Activated CD4-positive, alpha-beta memory T cell treated with anti-CD3 and anti-CD28 coated beads, Interleukin-2, amount 10 ng/mL, durations not matched to agents 7 days and 5 days (primary cell): ENCODE results near the gene VGLL4. TPM values are rescaled to one million over a fixed set of nuclear protein-coding genes. Genes with fewer than 3 reads are reported as not detected.

Experiments used
- CTCF ChIA-PET: fragments of 350-600 bp; sonication (Branson Sonifier 250); formaldehyde crosslinking; loops from one replicate; lab custom pipeline; 2021; ENCODE audit warnings: antibody characterized with exemption, inconsistent platforms; lab: Charles Lee
- POLR2A ChIA-PET: fragments of 350-600 bp; sonication (Branson Sonifier 250); formaldehyde crosslinking; loops from one replicate; lab custom pipeline; 2021; ENCODE audit warnings: antibody characterized with exemption; lab: Charles Lee
- DNase-seq: peaks from one replicate; pipeline ENCODE4 v3.0.0-alpha.2; 2020
- H3K27ac Mint-ChIP-seq: one replicate; pipeline ENCODE4 v1.8.0; 2021; ENCODE audit warnings: mild to moderate bottlenecking, mixed read lengths
- H3K27me3 Mint-ChIP-seq: one replicate; pipeline ENCODE4 v1.8.0; 2021; ENCODE audit warnings: mixed read lengths
- H3K36me3 Mint-ChIP-seq: one replicate; pipeline ENCODE4 v1.8.0; 2021; ENCODE audit warnings: low read depth, mixed read lengths
- H3K4me1 Mint-ChIP-seq: one replicate; pipeline ENCODE4 v1.8.0; 2021; ENCODE audit warnings: mixed read lengths
- H3K4me3 Mint-ChIP-seq: one replicate; pipeline ENCODE4 v1.8.0; 2021; ENCODE audit warnings: mild to moderate bottlenecking, mixed read lengths
- H3K9me3 Mint-ChIP-seq: one replicate; pipeline ENCODE4 v1.8.0; 2021; ENCODE audit warnings: mixed read lengths
- total RNA-seq, 2 experiments: library from RNA; stranded (reverse); gene quantifications; one replicate each; pipeline ENCODE4 v1.2.3, GENCODE V29; 2021

VGLL4 gene
- total RNA-seq, 2 experiments from 2014 or later: 47.8 to 49.2 TPM

DNA sequence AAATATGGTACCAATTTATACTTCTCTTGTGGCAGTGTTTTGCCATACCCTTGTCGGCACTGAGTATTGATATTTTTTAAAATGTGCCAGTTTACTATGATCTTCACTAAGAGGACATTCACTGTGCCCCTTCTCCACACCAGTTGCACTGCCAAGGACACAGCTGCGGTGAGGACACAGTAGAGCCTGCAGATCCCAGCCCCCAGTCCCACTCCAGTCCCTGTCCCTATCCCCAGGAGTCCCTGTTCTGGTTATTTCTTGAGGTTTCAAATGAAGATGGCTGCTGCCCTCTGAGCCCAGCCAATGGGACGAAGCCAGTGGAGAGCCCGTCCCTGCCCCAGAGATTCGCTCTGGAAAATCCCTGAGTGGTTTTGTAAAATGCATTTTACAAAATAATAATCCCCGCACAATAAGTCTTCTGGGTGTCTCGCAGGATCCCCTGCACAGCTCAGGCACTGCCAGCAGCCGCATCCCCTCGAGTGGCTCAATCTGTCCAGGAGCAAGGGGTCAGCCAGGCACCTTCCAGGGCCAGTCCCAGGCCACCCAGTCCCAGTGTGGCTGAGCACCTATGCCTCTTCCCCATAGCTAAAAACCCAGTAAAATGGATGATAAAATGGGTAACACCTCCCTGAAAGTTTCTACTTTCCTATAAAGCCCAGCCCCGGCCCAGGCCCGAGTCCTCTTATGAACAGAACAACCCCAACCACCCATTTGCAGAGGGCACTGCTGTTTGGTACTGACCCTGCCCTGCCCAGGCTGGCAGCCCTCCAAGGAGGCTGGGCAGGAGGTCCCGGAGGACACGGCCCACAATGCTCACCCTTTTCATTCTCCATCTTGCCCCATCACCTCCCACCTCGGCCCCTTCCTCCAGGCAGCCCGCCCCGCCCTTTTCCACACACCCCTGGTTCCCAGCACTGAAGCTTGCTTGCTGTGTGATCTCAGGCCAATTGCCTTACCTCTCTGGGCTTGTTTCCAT, 91.1 kb downstream of the VGLL4 start:
- Mint-ChIP-seq H3K27ac (no peak overlapping the region), H3K9me3 (no peaks in the 10 kb centered on the region), H3K27me3 (no peaks in the 10 kb centered on the region), H3K4me1 (no peaks in the 10 kb centered on the region), H3K4me3 (no peak overlapping the region), H3K36me3 (peaks cover 26% of the 10 kb centered on the region)
- CTCF ChIA-PET: no interaction called here
- POLR2A ChIA-PET: no interaction called here
- DNase-seq: no peak

DNA sequence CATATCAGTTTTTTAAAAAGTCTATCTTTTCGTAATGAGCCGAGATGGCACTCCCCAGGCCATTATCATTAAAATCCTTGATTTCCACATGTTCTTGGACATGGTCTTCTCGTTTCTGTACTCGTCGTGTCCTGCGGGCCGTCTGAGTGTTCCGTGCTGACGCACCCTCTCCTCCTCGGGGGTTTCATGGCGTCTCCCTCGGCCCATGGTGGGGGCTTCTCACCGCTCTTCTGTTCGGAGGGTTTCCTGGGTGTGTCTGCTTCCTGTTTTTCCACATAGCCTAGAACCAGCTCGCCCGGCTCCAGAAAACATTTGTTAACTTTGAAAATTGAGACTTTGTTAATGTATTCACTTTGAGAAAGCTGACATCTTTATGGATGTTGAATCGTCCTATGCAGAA, 92.7 kb downstream of the VGLL4 start:
- POLR2A ChIA-PET: interaction anchor here (0.6 kb wide), 1 partner anchor 176 kb away, joined by 3 read pairs; no protein-coding TSS in a partner anchor
- H3K27me3 Mint-ChIP-seq: no peaks in the 10 kb centered on the region
- H3K4me3 Mint-ChIP-seq: no peak overlapping the region
- CTCF ChIA-PET: no interaction called here
- H3K36me3 Mint-ChIP-seq: peaks cover 16% of the 10 kb centered on the region
- H3K4me1 Mint-ChIP-seq: no peaks in the 10 kb centered on the region
- no peaks in the 10 kb centered on the region for H3K9me3 Mint-ChIP-seq
- DNase-seq: no peak
- no peak overlapping the region for H3K27ac Mint-ChIP-seq

DNA sequence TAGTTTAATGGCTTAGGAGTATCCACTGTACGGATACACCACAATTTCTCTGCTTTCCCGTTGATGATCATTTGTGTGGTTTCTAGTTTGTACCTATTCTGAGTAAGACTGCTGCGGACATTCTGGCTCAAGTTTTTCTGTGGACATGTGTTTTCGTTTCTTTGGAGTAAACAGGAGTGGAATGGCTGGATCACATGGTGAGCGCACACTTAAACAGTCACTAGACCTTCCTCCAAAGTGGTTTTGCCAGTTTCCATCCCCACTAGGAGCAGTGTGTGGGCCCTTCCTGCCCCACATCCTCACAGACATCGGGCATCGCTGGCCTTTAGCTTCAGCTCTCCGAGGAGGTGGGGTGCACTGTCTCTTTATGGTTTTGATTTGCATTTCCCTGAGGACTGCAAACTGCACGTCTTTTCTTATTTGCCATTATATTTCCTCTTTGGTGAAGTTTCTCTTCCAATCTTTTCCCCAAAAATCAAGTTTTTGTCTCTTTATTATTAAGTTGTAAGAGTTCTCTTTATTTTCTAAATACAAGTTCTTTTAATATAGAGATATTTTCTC, 94.1 kb downstream of the VGLL4 start:
- no peak overlapping the region for H3K27ac Mint-ChIP-seq
- H3K27me3 Mint-ChIP-seq: no peaks in the 10 kb centered on the region
- no peaks in the 10 kb centered on the region for H3K9me3 Mint-ChIP-seq
- H3K36me3 Mint-ChIP-seq: peaks cover 10% of the 10 kb centered on the region
- DNase-seq: no peak
- no peak overlapping the region for H3K4me3 Mint-ChIP-seq
- no peaks in the 10 kb centered on the region for H3K4me1 Mint-ChIP-seq
- CTCF ChIA-PET: interaction anchor here (1.0 kb wide), 1 partner anchor 15 kb away, joined by 3 read pairs; no protein-coding TSS in a partner anchor
- POLR2A ChIA-PET: no interaction called here

DNA sequence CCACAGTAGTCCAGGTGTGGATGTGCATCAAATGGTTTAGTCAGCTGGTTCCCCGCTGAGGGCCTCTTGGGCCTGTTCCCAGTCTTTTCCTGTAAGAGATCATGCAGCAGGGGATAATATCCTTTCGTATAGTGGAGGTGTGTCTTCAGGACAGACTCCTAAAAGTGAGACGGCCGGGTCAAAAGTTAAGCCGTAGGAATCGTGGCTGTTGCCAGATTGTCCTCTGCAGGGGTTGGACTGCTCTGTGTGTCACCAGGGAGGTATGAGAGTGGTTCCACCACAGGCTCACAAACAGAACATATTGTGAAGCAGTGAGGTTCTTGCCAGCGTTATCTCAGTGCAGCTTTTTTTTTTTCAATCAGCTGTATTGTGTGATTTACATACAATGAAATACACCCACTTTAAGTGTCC, 95.0 kb downstream of the VGLL4 start:
- no peak overlapping the region for H3K4me3 Mint-ChIP-seq
- peaks cover 8% of the 10 kb centered on the region for H3K36me3 Mint-ChIP-seq
- ChIA-PET POLR2A (no interaction called here), CTCF (no interaction called here)
- no peaks in the 10 kb centered on the region for H3K27me3 Mint-ChIP-seq
- H3K27ac Mint-ChIP-seq: no peak overlapping the region
- no peaks in the 10 kb centered on the region for H3K9me3 Mint-ChIP-seq
- H3K4me1 Mint-ChIP-seq: no peaks in the 10 kb centered on the region
- DNase-seq: no peak

DNA sequence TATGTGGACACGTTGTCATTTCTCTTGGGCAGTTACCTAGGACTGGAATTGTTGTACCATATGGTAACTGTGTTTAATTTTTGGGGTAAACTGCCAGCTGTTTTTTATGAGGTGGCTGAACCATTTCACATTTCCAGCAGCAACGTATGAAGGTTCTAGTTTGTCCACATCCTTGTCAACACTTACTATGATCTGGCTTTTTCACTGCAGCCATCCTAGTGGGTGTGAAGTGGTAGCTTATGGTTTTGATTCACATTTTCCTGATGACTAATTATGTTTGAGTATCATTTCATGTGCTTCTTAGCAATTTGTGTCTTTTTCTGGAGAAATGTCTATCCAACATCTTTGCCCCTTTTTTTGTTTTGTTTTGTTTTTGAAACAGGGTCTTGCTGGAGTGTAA, 96.2 kb downstream of the VGLL4 start:
- Mint-ChIP-seq H3K9me3 (no peaks in the 10 kb centered on the region), H3K4me3 (no peak overlapping the region), H3K27ac (no peak overlapping the region), H3K27me3 (no peaks in the 10 kb centered on the region), H3K4me1 (no peaks in the 10 kb centered on the region), H3K36me3 (peaks cover 4% of the 10 kb centered on the region)
- POLR2A ChIA-PET: no interaction called here
- DNase-seq: no peak
- CTCF ChIA-PET: no interaction called here

DNA sequence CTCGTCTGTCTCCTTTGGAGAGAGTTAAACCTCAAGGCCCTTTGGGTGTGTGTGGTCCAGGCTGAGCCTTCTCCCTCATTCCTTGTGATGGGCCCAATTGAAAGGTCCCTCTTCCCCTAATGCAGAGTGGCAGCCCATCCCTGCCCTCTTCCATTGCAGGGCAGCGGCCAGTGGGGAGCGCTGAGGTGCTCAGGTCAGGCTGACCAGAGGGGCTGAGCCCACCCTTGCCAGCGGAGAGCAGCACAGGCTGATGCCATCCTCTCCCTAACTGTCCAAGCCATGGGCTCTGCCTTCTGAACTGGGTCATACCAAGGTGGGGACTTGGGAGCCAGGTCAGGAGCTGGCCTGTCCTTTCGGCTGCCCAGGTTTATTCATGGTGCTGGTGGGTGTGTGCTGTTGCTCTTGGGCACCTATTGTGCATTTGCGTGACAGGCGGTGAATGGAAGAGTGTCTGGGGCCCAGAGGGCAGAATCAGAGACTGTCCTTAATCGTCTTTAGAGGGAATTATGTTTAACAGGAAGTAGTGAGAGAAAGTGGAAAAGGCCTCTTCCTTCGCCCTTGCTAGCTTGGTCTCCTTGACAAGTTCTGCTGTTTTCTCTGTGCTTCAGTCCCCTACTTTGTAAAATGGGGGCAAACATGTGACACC, 96.9 kb downstream of the VGLL4 start:
- H3K9me3 Mint-ChIP-seq: no peaks in the 10 kb centered on the region
- POLR2A ChIA-PET: no interaction called here
- DNase-seq: no peak
- CTCF ChIA-PET: no interaction called here
- no peak overlapping the region for H3K27ac Mint-ChIP-seq
- no peaks in the 10 kb centered on the region for H3K4me1 Mint-ChIP-seq
- H3K4me3 Mint-ChIP-seq: no peak overlapping the region
- no peaks in the 10 kb centered on the region for H3K27me3 Mint-ChIP-seq
- H3K36me3 Mint-ChIP-seq: no peaks in the 10 kb centered on the region

DNA sequence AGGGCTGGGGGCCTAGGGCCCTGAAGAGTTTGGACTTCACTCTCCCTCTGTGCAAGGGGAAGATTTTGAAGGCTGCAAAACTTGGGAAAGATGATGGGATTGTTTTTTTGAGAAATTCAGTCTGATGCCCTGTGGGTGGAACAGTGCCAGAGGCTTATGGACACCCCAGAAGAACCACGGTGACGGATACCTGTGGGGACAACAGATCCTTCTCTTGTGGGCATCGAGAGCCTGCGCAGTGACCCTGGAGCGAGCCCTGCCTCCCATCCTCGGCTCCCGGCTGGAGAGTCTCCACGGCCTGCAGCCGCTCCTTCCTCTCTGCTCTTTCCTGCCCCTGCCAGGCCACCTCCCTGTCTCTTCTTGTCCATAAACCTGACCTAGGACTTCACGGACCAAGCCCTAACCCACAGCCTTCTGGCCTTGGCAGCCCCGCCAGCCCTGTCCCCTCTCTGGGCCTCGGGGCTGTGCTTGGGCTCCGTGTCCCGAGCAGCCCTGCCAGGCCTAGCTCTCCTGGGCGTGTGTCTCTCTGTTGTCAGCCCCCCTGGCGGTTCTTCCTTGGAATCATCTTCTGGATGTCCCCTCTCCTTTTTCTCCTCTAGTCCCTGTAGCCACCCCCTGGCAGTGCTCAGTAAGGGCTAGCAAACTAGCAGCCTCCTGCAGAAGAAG, 98.4 kb downstream of the VGLL4 start:
- H3K27me3 Mint-ChIP-seq: no peaks in the 10 kb centered on the region
- POLR2A ChIA-PET: no interaction called here
- CTCF ChIA-PET: no interaction called here
- no peaks in the 10 kb centered on the region for H3K4me1 Mint-ChIP-seq
- no peak overlapping the region for H3K27ac Mint-ChIP-seq
- no peaks in the 10 kb centered on the region for H3K9me3 Mint-ChIP-seq
- no peak for DNase-seq
- no peak overlapping the region for H3K4me3 Mint-ChIP-seq
- no peaks in the 10 kb centered on the region for H3K36me3 Mint-ChIP-seq

DNA sequence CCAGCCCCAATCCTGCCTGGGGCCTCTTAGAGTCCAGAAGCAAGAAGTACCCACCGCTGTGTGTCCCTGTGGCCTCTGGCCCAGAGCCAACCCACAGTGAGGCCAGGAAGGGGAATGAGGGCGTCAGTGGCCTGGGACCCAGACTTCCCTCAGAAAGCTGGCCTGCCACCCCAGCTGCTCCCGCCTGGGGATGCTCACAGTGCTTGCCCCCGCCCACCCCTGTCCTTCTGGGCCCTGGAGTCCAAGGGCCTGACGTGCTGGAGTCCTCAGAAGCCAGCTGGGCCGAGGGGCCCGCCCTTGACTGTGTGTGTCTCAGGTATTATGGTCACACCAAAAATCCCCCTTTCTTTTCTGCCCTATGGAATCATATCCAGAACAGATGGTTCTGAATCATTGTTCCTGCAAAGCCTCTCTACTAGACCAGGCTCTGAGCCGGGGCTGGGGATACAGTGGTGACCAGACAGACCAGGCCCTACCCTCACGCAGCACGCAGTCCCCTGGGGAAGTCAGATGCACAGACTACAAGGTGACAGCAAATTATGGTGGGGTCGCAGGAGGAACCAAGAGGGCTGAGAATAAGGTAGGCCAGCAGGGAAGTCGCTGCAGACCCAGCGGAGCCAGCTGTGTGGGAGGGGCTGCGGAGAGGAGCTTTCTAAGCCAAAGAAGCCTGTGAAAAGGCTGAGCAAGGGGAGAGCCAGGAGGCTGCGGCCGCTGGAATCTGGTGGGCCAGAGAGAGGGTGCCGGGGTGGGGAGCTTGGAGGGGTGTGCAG, 99.1 kb downstream of the VGLL4 start:
- ChIA-PET POLR2A (no interaction called here), CTCF (no interaction called here)
- Mint-ChIP-seq H3K4me1 (no peaks in the 10 kb centered on the region), H3K27ac (no peak overlapping the region), H3K27me3 (no peaks in the 10 kb centered on the region), H3K36me3 (no peaks in the 10 kb centered on the region), H3K4me3 (no peak overlapping the region), H3K9me3 (no peaks in the 10 kb centered on the region)
- DNase-seq: no peak

DNA sequence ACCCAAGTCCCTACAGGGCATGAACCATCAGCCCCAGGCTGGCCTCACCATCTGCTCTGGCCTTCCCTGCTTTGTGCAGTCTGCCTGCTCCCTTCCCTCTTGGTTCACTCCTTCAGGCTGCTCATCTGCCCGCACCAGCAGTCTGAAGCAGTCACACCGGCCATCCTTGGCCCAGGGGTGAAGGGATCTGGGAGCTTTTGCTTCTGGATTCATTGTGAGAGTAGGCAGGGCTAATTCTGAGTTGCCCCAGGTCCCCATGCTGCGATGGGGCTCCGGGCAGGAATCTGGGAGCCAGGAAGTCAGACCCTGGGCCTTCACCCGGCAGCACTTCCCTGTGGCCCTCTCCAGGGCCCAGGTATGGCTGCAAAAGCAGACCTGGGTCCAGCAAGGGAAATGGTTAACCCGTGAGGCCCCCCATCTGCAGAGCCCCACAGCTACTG, 99.7 kb downstream of the VGLL4 start:
- no peak for DNase-seq
- H3K36me3 Mint-ChIP-seq: no peaks in the 10 kb centered on the region
- no peaks in the 10 kb centered on the region for H3K27me3 Mint-ChIP-seq
- H3K27ac Mint-ChIP-seq: no peak overlapping the region
- ChIA-PET CTCF (no interaction called here), POLR2A (no interaction called here)
- no peak overlapping the region for H3K4me3 Mint-ChIP-seq
- H3K9me3 Mint-ChIP-seq: no peaks in the 10 kb centered on the region
- no peaks in the 10 kb centered on the region for H3K4me1 Mint-ChIP-seq

DNA sequence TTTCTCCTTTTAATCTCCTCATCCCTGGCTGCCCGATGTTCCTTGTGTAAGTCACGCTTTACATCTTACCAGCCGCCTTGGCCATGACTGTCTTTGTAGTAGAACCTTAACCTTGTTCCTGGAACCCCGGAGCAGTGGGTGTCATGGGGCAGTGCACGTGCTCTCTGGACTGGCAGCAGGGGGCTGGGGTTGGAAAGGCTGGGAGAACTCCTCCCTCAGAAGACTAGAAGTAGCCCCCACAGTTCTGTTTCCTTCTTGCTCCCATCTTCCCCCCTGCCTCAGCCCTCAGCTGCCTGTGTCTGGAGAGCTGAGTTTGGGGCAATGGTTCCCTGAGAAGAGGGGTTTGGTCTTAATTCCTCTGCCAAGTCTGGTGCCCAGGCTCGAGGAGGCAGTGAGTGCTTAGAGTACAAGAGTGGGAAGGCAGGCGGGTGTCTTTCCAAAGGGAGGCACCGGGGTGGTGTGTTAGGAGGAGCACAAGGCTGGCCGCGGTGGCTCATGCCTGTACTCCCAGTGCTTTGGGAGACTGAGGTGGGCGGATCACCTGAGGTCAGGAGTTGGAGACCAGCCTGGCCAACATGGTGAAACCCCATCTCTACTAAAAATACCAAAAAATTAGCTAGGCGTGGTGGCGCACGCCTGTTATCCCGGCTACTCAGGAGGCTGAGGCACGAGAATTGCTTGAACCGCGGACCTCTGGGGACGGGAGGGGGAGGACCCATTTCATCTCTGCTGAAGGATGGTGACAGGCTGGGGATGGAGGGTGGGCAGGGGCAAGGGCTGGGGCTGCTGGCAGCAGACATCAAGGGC, 100.4 kb downstream of the VGLL4 start:
- no peak for DNase-seq
- ChIA-PET CTCF (no interaction called here), POLR2A (no interaction called here)
- no peak overlapping the region for H3K27ac Mint-ChIP-seq
- H3K4me1 Mint-ChIP-seq: no peaks in the 10 kb centered on the region
- no peak overlapping the region for H3K4me3 Mint-ChIP-seq
- H3K36me3 Mint-ChIP-seq: no peaks in the 10 kb centered on the region
- no peaks in the 10 kb centered on the region for H3K9me3 Mint-ChIP-seq
- H3K27me3 Mint-ChIP-seq: no peaks in the 10 kb centered on the region

DNA sequence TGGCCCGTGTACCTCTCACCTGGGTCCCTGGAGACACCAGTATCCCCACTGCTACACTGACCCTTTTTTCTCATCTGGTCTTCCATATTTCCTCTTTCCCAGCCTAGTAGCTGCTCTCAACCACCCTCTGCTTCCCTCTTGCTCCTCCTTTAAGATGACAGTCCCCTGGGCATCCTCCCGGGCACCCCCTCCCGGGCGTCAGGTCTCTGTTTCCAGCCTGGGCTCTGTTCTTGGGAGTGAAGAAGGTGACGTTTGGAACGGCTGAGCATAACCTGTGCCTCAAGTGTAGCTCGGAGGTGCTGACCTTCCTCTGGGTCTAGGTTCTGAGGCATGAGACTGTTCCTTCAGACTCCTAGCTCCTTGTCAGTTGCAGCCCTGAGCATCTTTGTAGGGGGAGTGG, 101.2 kb downstream of the VGLL4 start:
- POLR2A ChIA-PET: no interaction called here
- no peak overlapping the region for H3K27ac Mint-ChIP-seq

More for the DNA sequence above, 101.2 kb downstream of the VGLL4 start:
- H3K9me3 Mint-ChIP-seq: no peaks in the 10 kb centered on the region
- CTCF ChIA-PET: no interaction called here
- DNase-seq: no peak
- H3K4me3 Mint-ChIP-seq: no peak overlapping the region
- no peaks in the 10 kb centered on the region for H3K27me3 Mint-ChIP-seq
- no peaks in the 10 kb centered on the region for H3K36me3 Mint-ChIP-seq
- H3K4me1 Mint-ChIP-seq: no peaks in the 10 kb centered on the region
